Measurements from ENCODE around the gene BBIP1. TPM values are rescaled to one million over a fixed set of nuclear protein-coding genes. Genes with fewer than 3 reads are reported as not detected.
A peak's percentile ranks its signal among the peaks of the same experiment; 100 is the strongest.
"Not testable (repeated sequence)": the region's sequence is repeated elsewhere in the genome, so short reads cannot be mapped to it uniquely, and the experiment has no call there.

BBIP1 gene
- total RNA-seq, 2 experiments from 2014 or later, result 36.4 to 43.9 TPM

DNA sequence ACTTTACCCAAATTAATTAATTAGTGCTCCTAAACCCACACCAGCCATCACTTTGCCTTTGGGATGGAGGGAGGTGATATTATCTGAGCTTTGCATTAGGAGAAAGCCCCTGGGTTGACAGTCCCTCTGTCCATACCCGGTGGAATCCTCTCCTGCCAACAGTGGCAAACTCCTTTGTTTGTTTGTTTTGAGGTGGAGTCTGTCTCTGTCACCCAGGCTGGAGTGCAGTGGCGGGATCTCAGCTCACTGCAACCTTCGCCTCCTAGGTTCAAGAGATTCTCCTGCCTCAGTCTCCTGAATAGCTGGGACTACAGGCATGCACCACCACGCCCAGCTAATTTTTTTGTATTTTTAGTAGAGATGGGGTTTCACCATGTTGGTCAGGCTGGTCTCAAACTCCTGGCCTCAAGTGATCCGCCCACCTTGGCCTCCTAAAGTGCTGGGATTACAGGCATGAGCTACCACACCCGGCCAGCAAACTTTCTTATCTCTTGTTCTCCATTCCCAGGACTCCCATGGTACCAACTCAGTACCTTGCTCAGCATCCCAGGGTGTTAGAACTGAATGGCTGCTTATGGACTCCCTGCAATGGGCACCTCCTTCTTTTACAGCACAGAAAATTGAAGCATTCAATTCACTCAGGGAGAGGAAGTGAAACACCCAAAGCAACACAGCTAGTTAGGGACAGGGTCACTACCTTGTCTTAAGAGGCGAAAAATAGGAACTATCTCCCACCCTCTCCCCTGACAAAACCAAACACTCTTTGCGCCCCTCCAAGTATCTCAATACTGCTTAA, 51.8 kb downstream of the BBIP1 start:
- Mint-ChIP-seq H3K4me1 (ENCODE audit: low read depth) (peaks cover 90% of the 10 kb centered on the region), H3K27ac (peak overlapping the region; percentile 93)
- intact Hi-C loops (cut with micrococcal nuclease), result loop anchor here (5.0 to 10.0 kb wide), 3 partner anchors 35 to 452 kb away; no protein-coding TSS in a partner anchor
- POLR2A ChIA-PET, result interaction anchor here (0.9 to 1.5 kb wide), 4 partner anchors 10 to 34 kb away, joined by 3 to 7 read pairs (median 4); no protein-coding TSS in a partner anchor
- H3K9me3 Mint-ChIP-seq, H3K4me3 Mint-ChIP-seq, DNase-seq, H3K27me3 Mint-ChIP-seq, H3K36me3 Mint-ChIP-seq: not testable (repeated sequence)
- CTCF ChIA-PET, result interaction anchor here (1.0 to 1.8 kb wide), 6 partner anchors 8 to 195 kb away, joined by 3 to 6 read pairs (median 4); no protein-coding TSS in a partner anchor

DNA sequence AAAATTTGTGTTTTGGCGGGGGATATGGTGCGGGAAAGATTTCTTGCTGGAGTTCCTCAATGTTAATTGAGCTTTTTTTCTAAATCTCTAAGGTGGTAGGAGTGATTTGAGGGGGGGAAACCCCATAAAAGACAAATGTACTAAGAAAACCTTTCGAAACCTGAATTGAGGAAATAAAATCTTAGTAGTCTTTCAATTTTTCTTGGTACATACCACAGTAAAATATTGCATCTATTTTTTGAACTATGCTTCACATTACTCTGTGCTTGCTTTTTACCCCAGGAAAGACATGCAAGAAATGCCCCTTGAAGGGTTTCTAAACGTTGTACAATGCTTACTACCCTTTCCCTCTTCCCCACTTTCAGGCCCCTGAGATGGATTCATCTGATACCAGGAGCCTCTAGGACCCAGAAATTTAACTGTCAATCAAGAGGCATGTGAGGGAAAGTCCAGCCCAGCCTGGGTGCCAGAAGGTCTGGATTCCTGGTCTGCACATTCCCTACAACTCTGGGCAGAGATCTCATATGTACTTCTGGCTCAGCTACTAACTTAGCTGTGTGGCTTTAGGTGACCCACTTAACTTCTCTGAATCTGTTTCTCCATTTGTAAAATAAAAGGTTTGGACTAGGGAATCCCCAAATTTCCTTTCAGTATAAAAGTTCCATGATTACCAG, 53.0 kb downstream of the BBIP1 start:
- ChIA-PET CTCF (interaction anchor here (1.0 to 1.6 kb wide), 3 partner anchors 8 to 28 kb away, joined by 3 read pairs; no protein-coding TSS in a partner anchor), POLR2A (interaction anchor here (1.1 to 1.5 kb wide), 2 partner anchors 9 to 92 kb away, joined by 4 to 6 read pairs; no protein-coding TSS in a partner anchor)
- Mint-ChIP-seq H3K4me1 (ENCODE audit: low read depth) (peaks cover 93% of the 10 kb centered on the region), H3K9me3 (no peaks in the 10 kb centered on the region), H3K36me3 (no peaks in the 10 kb centered on the region), H3K4me3 (peak overlapping the region; percentile 72), H3K27ac (peak overlapping the region; percentile 95), H3K27me3 (no peaks in the 10 kb centered on the region)
- intact Hi-C loops (cut with micrococcal nuclease), result loop anchor here (1.0 to 10.0 kb wide), 7 partner anchors 9 to 509 kb away; no protein-coding TSS in a partner anchor
- no peak for DNase-seq

DNA sequence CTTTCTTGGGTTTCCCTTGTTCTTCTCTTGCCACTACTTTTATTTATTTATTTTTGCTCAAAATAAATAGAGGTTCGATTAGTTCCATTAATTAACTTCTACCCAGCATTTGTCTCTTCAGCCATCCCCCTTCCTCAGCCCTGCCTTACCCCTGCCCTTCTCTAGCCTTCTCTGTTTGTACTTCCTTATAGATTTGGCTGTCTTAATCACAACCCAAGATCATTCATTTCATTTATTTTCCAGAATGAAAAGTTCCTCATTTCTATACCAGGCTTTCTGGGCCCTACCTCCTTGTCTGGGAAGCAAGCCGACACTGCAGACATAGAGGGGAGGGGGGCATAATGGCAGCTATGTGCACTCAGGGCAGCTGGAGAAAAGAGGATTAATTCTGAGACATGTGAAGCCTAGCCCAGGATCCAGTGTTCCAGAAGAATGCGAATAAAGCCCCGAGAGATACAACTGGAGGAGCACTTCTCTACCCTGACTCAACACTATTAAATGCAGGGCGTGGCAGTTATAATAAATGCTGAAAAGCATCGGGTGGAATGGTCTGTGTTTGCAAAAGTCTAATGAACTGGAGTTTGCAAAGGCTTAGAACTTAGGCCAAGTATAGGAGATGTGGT, 53.7 kb downstream of the BBIP1 start:
- peak overlapping the region; percentile 95 for H3K27ac Mint-ChIP-seq
- CTCF ChIA-PET, result interaction anchor here (1.0 to 1.6 kb wide), 5 partner anchors 8 to 61 kb away, joined by 3 to 5 read pairs (median 3); no protein-coding TSS in a partner anchor
- H3K27me3 Mint-ChIP-seq, result no peaks in the 10 kb centered on the region
- intact Hi-C loops (cut with micrococcal nuclease), result loop anchor here (1.0 to 10.0 kb wide), 7 partner anchors 8 to 508 kb away; no protein-coding TSS in a partner anchor
- no peak for DNase-seq
- no peaks in the 10 kb centered on the region for H3K36me3 Mint-ChIP-seq
- POLR2A ChIA-PET, result interaction anchor here (1.0 to 1.6 kb wide), 6 partner anchors 8 to 91 kb away, joined by 3 to 5 read pairs (median 4); no protein-coding TSS in a partner anchor
- peak overlapping the region; percentile 72 for H3K4me3 Mint-ChIP-seq
- H3K4me1 Mint-ChIP-seq (ENCODE audit: low read depth), result peaks cover 93% of the 10 kb centered on the region
- no peaks in the 10 kb centered on the region for H3K9me3 Mint-ChIP-seq

GRCh38 chr10:110864662-110865140, 54.3 kb downstream of the BBIP1 start:
- Mint-ChIP-seq H3K27ac (peak overlapping the region; percentile 95), H3K4me3 (peak overlapping the region; percentile 72), H3K4me1 (ENCODE audit: low read depth) (peaks cover 93% of the 10 kb centered on the region), H3K27me3 (no peaks in the 10 kb centered on the region), H3K36me3 (no peaks in the 10 kb centered on the region), H3K9me3 (no peaks in the 10 kb centered on the region)
- intact Hi-C loops (cut with micrococcal nuclease), result loop anchor here (1.0 to 10.0 kb wide), 9 partner anchors 7 to 508 kb away; no protein-coding TSS in a partner anchor
- POLR2A ChIA-PET, result interaction anchor here (1.0 to 1.6 kb wide), 5 partner anchors 8 to 15 kb away, joined by 3 to 5 read pairs (median 3); no protein-coding TSS in a partner anchor
- DNase-seq, result peak; percentile 65
- CTCF ChIA-PET, result interaction anchor here (0.7 to 1.6 kb wide), 5 partner anchors 10 to 61 kb away, joined by 3 to 5 read pairs (median 3); no protein-coding TSS in a partner anchor

DNA sequence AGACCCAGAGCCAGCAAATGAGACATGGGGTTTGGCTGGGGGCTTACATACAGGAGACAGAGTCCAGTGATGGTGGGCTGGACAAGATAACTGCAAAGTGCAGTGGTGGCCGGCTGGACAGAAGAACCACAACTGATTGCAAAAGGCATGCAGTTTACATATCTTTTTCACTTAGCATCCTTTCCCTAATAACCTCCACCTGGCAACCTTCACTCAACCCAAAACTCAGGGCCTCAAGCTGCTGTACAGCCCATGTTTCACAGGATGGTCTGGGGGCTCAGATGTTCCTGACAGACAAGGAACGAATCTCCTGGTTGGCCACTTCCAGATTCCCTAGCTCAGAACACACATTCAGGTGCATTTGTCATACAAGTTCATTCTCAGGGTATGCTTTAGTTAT, 55.0 kb downstream of the BBIP1 start:
- Mint-ChIP-seq H3K27ac (peak overlapping the region; percentile 95), H3K27me3 (no peaks in the 10 kb centered on the region), H3K36me3 (no peaks in the 10 kb centered on the region), H3K4me1 (ENCODE audit: low read depth) (peaks cover 93% of the 10 kb centered on the region), H3K4me3 (no peak overlapping the region), H3K9me3 (no peaks in the 10 kb centered on the region)
- no peak for DNase-seq
- ChIA-PET POLR2A (interaction anchor here (1.0 to 1.6 kb wide), 5 partner anchors 9 to 14 kb away, joined by 3 to 5 read pairs (median 3); no protein-coding TSS in a partner anchor), CTCF (interaction anchor here (1.1 to 1.6 kb wide), 2 partner anchors 30 to 60 kb away, joined by 3 read pairs; no protein-coding TSS in a partner anchor)
- intact Hi-C loops (cut with micrococcal nuclease), result loop anchor here (1.0 to 10.0 kb wide), 6 partner anchors 21 to 507 kb away; no protein-coding TSS in a partner anchor

DNA sequence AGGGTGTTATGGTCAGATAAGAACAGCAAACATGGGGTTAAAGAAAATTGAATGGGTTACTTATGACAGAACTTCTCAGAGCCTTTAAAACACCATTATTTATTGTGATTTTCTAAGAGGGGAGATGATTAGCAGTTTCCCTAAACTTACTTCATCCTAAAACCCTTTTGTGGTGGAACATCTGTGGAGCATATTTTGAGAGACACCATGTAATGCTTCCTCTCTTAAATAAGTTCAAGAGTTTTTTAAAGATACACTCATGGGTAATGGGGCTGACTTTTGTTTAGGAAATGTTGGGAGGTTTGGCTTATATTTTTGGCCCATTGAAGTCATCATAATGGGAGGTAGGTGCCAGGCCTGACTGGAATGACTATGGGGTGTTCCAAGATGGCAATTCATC, 55.6 kb downstream of the BBIP1 start:
- intact Hi-C loops (cut with micrococcal nuclease), result loop anchor here (5.0 to 10.0 kb wide), 2 partner anchors 129 to 449 kb away; no protein-coding TSS in a partner anchor
- H3K4me3 Mint-ChIP-seq, result no peak overlapping the region
- H3K27ac Mint-ChIP-seq, result peak overlapping the region; percentile 95
- DNase-seq, result no peak
- H3K4me1 Mint-ChIP-seq (ENCODE audit: low read depth), result peaks cover 91% of the 10 kb centered on the region
- ChIA-PET CTCF (no interaction called here), POLR2A (interaction anchor here (1.6 kb wide), 1 partner anchor 10 kb away, joined by 5 read pairs; no protein-coding TSS in a partner anchor)
- H3K27me3 Mint-ChIP-seq, result no peaks in the 10 kb centered on the region
- H3K36me3 Mint-ChIP-seq, result no peaks in the 10 kb centered on the region
- H3K9me3 Mint-ChIP-seq, result no peaks in the 10 kb centered on the region

DNA sequence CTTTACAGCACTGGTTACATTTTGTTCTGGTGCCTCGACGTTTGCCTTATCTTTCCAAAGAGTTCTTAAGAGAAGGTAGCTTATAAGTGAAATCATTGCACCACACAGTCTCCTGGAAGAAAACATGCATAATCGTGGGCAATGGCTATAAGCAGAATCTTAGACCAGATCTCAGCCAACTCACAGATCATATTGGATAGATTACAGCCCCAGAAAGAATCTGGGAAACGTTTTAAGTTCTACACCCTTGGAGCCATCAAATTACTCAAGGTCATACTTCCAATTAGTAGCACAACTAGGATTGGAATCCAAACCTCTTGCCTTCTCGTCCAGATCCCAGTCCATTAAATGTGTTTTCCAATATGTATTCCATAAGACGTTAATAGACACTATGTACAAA, 56.0 kb downstream of the BBIP1 start:
- no peak for DNase-seq
- Mint-ChIP-seq H3K4me1 (ENCODE audit: low read depth) (peaks cover 91% of the 10 kb centered on the region), H3K9me3 (no peaks in the 10 kb centered on the region), H3K27me3 (no peaks in the 10 kb centered on the region), H3K4me3 (no peak overlapping the region), H3K36me3 (no peaks in the 10 kb centered on the region), H3K27ac (peak overlapping the region; percentile 95)
- CTCF ChIA-PET, result no interaction called here
- POLR2A ChIA-PET, result no interaction called here
- intact Hi-C loops (cut with micrococcal nuclease), result loop anchor here (5.0 to 10.0 kb wide), 2 partner anchors 129 to 448 kb away; no protein-coding TSS in a partner anchor

DNA sequence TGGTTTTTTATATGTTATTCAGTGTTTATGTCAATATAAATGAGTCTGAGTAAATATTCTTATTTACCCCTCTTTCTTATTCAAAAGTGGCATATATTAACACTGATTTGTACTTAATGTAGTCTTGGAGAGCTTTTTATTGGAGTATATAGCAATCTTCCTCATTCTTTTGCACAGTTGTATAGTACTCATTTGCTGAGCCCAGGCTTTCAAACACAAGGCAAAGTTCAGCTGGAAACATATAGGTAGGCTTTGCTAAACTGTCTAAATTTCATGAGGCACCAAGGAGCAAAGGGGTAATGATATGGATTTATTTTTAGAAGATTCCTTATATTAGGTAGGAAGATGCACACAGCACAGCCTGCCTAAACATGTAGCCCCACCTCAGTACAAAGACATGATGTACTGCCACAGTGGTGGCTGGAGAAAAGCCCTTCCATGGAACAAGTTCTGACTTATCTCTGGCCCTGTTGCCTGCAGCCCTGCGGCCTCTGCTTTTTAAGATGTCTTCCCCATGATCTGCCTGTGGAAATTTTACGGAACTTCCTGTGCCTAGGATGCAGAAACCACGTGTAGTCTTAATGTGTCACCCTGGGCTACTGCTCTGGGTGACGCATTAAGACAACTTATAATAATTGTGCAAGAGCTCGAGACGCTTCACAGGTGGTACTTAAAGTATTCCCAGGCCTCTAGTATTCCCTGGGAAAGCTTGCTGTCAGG, 56.9 kb downstream of the BBIP1 start:
- ChIA-PET POLR2A (interaction anchor here (1.7 to 1.8 kb wide), 2 partner anchors 9 to 56 kb away, joined by 5 to 7 read pairs; partner anchors contain the start of genes BBIP1, PDCD4 and SHOC2), CTCF (no interaction called here)
- peak overlapping the region; percentile 36 for H3K27ac Mint-ChIP-seq

DNA sequence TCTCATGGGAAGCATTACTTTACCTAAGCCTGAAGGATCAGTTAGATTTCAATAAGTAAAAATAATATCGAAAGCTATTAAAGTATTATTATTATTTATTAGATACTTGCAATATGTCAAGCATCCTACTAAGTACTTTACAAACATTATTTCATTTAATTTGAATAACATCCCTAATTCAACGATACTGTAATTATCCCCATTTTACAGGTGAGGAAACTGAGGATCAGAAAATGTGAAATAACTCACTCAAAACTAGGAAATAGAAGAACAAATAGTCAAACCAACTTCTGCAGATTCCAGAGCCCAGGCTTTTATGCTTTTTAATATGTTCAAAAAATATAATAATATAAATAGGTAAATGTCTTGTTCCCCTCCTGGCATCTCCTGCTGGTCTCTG, 57.5 kb downstream of the BBIP1 start:
- Mint-ChIP-seq H3K4me1 (ENCODE audit: low read depth) (peaks cover 86% of the 10 kb centered on the region), H3K27ac (peak overlapping the region; percentile 95), H3K36me3 (peaks cover 1% of the 10 kb centered on the region), H3K27me3 (no peaks in the 10 kb centered on the region), H3K4me3 (no peak overlapping the region), H3K9me3 (no peaks in the 10 kb centered on the region)
- intact Hi-C loops (cut with micrococcal nuclease), result loop anchor here (5.0 to 10.0 kb wide), 2 partner anchors 131 to 447 kb away; no protein-coding TSS in a partner anchor
- DNase-seq, result no peak
- POLR2A ChIA-PET, result interaction anchor here (1.0 to 1.8 kb wide), 5 partner anchors 8 to 87 kb away, joined by 3 to 7 read pairs (median 4); partner anchors contain the start of genes BBIP1, PDCD4 and SHOC2
- CTCF ChIA-PET, result interaction anchor here (1.3 kb wide), 1 partner anchor 10 kb away, joined by 6 read pairs; the partner anchor contains the start of gene PDCD4

More for the DNA sequence above, 56.9 kb downstream of the BBIP1 start:
- no peak overlapping the region for H3K4me3 Mint-ChIP-seq
- H3K36me3 Mint-ChIP-seq, result peaks cover 1% of the 10 kb centered on the region
- no peaks in the 10 kb centered on the region for H3K27me3 Mint-ChIP-seq
- peaks cover 91% of the 10 kb centered on the region for H3K4me1 Mint-ChIP-seq (ENCODE audit: low read depth)
- H3K9me3 Mint-ChIP-seq, result no peaks in the 10 kb centered on the region
- DNase-seq, result no peak
- intact Hi-C loops (cut with micrococcal nuclease), result loop anchor here (5.0 to 10.0 kb wide), 2 partner anchors 130 to 447 kb away; no protein-coding TSS in a partner anchor

- DNase-seq, result peak; percentile 62
- Mint-ChIP-seq H3K27ac (peak overlapping the region; percentile 95), H3K27me3 (no peaks in the 10 kb centered on the region), H3K4me1 (ENCODE audit: low read depth) (peaks cover 82% of the 10 kb centered on the region), H3K9me3 (peaks cover 3% of the 10 kb centered on the region), H3K36me3 (peaks cover 1% of the 10 kb centered on the region), H3K4me3 (peak overlapping the region; percentile 54)
- ChIA-PET POLR2A (interaction anchor here (0.9 to 1.8 kb wide), 6 partner anchors 9 to 86 kb away, joined by 3 to 7 read pairs (median 4); partner anchors contain the start of genes BBIP1, PDCD4 and SHOC2), CTCF (interaction anchor here (0.6 to 2.4 kb wide), 4 partner anchors 11 to 37 kb away, joined by 3 to 11 read pairs (median 6); partner anchors contain the start of gene PDCD4)
- intact Hi-C loops (cut with micrococcal nuclease), result loop anchor here (5.0 to 10.0 kb wide), 2 partner anchors 132 to 446 kb away; no protein-coding TSS in a partner anchor
Measured at GRCh38 chr10:110860576-110861241, 58.3 kb downstream of the BBIP1 start.
